WI38 (cell line): Measurements from ENCODE around the gene C2CD4A.

Experiments used
- H3K4me3 ChIP-seq: 2 replicates; pipeline ENCODE4 v1.5.1; 2011; ENCODE audit warnings: low read depth, mild to moderate bottlenecking, control low read depth, low read length
- CTCF ChIP-seq: IDR thresholded peaks from 2 replicates; pipeline ENCODE4 v1.5.1; 2012; ENCODE audit warnings: low read depth, mild to moderate bottlenecking, control low read depth, low read length

C2CD4A gene

GRCh38 chr15:62069551-62069950 lies 2.8 kb downstream of the C2CD4A start:
- no peak for TF ChIP-seq CTCF
- H3K4me3 ChIP-seq, result no peak overlapping the region

GRCh38 chr15:62071711-62072308 lies 5.0 kb downstream of the C2CD4A start:
- TF ChIP-seq CTCF, result peak; percentile 25; the same call in 1 of the 2 replicates
- no peak overlapping the region for H3K4me3 ChIP-seq

- no peak overlapping the region for H3K4me3 ChIP-seq
- TF ChIP-seq CTCF, result no peak
These were observed 9.0 kb downstream of the C2CD4A start for GRCh38 chr15:62075595-62076277.

GRCh38 chr15:62079594-62079993 lies 12.8 kb downstream of the C2CD4A start:
- no peak for TF ChIP-seq CTCF
- no peak overlapping the region for H3K4me3 ChIP-seq

GRCh38 chr15:62083194-62084154 lies 16.7 kb downstream of the C2CD4A start:
- no peak overlapping the region for H3K4me3 ChIP-seq

GRCh38 chr15:62085740-62086139 lies 19.0 kb downstream of the C2CD4A start:
- TF ChIP-seq CTCF, result no peak
- H3K4me3 ChIP-seq, result no peak overlapping the region

More at GRCh38 chr15:62083194-62084154, 16.7 kb downstream of the C2CD4A start:
- TF ChIP-seq CTCF, result no peak
